Transverse colon (tissue), 4 donors: ENCODE measurements around the gene CCN2. TPM values are rescaled to one million over a fixed set of nuclear protein-coding genes. Genes with fewer than 3 reads are reported as not detected.

Experiments used
- DNase-seq: peaks from one replicate; pipeline ENCODE4 v3.0.0-alpha.2; 2019
- H3K27ac ChIP-seq, 4 donors: fragments of 200-600 bp; sonication (generic); 2 replicates each; pipeline ENCODE4 v1.5.1; 2016 to 2018; ENCODE audit warnings: inconsistent platforms in 4 of 4
- H3K27me3 ChIP-seq: fragments of 200-600 bp; sonication (generic); 2 replicates; pipeline ENCODE4 v1.5.1; 2017; ENCODE audit warnings: inconsistent platforms
- H3K36me3 ChIP-seq, 4 donors: fragments of 200-600 bp; sonication (generic); 2 replicates each; pipeline ENCODE4 v1.5.1; 2017 to 2019; ENCODE audit warnings: inconsistent platforms in 4 of 4
- H3K4me1 ChIP-seq, 4 donors: fragments of 200-600 bp; sonication (generic); 2 replicates each; pipeline ENCODE4 v1.5.1; 2017 to 2020; ENCODE audit warnings: inconsistent platforms in 4 of 4
- H3K4me3 ChIP-seq, 4 donors: fragments of 200-600 bp; sonication (generic); 1 replicate in 1 of 4; 2 replicates in 3 of 4; pipeline versions ENCODE4 v1.5.1 to v1.6.1; 2017 to 2019; ENCODE audit warnings: inconsistent platforms in 4 of 4
- H3K9me3 ChIP-seq, 2 donors: fragments of 200-600 bp; sonication (generic); 2 replicates each; pipeline ENCODE4 v1.5.1; 2017 to 2019; ENCODE audit warnings: inconsistent platforms in 2 of 2
- EP300 ChIP-seq: sonication (generic); formaldehyde crosslinking; IDR thresholded peaks from one replicate; pipeline ENCODE4 v1.6.1; 2017; ENCODE audit warnings: antibody characterized with exemption, low read depth
- POLR2A ChIP-seq: fragments of 450-650 bp; IDR thresholded peaks from one replicate; pipeline ENCODE4 v1.6.1; 2016; ENCODE audit warnings: antibody characterized with exemption, mild to moderate bottlenecking, moderate library complexity
- POLR2AphosphoS5 ChIP-seq, 3 donors: sonication (generic); formaldehyde crosslinking; IDR thresholded peaks; one replicate each; pipeline ENCODE4 v1.6.1; 2016; ENCODE audit warnings: antibody characterized with exemption in 3 of 3
- WGBS, 2 donors: methylation state at CpG; one replicate each; pipeline ENCODE4 v1.1.5; 2018; ENCODE audit warnings: low coverage in 1 of 2; 5-methylcytosine and 5-hydroxymethylcytosine counted together
- in situ Hi-C, 4 donors: fragments of 200-750 bp; cut with MboI; loops; one replicate each; pipeline versions ENCODE4 v1.15.0 to v1.15.1; 2017; ENCODE audit warnings: low sequenced_read_pairs in 3 of 4, low pct_ligation_motif_present in 1 of 4, low pct_unique_long_range_greater_than_20kb in 1 of 4
- intact Hi-C: fragments of 100-400 bp; cut with DNase I; formaldehyde crosslinking; loops from one replicate; pipeline ENCODE4 v1.15.1; 2023; ENCODE audit warnings: low total_unique reads
- total RNA-seq, 4 donors: library from RNA; depleted of rRNA; stranded (reverse); fragments of >200 nt; gene quantifications; one replicate each; pipeline ENCODE4 v1.1.0, GENCODE V29; 2016
- TF ChIP-seq, protein P1 (sequence below), 5 experiments: fragments of 200-600 bp in 3 of 5; fragments of 450-650 bp in 2 of 5; sonication (generic) in 3 of 5; IDR thresholded peaks; 1 replicate in 2 of 5; 2 replicates in 3 of 5; pipeline ENCODE4 v1.5.1; 2016 to 2017; ENCODE audit warnings: antibody characterized with exemption in 5 of 5, inconsistent platforms in 3 of 5, mild to moderate bottlenecking in 2 of 5, moderate library complexity in 1 of 5

Gene CCN2, protein sequence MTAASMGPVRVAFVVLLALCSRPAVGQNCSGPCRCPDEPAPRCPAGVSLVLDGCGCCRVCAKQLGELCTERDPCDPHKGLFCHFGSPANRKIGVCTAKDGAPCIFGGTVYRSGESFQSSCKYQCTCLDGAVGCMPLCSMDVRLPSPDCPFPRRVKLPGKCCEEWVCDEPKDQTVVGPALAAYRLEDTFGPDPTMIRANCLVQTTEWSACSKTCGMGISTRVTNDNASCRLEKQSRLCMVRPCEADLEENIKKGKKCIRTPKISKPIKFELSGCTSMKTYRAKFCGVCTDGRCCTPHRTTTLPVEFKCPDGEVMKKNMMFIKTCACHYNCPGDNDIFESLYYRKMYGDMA
- total RNA-seq, result 100 to 1,000 TPM in 1 of 4 donors, 10 to 100 TPM in 3; 37.0 to 146 (median 58.0) TPM

DNA sequence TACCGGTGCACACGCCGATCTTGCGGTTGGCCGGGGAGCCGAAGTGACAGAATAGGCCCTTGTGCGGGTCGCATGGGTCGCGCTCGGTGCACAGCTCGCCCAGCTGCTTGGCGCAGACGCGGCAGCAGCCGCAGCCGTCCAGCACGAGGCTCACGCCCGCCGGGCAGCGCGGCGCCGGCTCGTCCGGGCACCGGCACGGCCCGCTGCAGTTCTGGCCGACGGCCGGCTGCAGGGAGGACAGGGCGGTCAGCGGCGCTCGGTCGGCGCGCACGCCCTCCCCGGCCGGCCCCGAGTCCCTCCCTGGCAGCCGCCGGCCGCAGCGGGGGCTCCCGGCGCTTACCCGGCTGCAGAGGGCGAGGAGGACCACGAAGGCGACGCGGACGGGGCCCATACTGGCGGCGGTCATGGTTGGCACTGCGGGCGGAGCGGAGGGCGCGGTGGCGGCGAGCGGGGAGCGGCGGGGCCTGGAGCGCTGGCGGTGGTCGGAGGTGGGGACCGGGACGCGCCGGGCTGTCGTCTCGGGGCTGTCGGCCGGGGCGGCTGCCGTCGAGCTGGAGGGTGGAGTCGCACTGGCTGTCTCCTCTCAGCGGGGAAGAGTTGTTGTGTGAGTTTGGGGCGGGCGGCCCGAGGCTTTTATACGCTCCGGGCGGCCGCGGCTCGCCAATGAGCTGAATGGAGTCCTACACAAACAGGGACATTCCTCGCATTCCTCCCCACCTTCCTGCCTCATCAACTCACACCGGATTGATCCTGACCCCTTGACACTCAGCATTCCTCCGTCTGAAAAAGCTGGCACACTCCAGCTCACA is at the start of gene CCN2:
TSS of gene CCN2 (minus strand) at position 606 of the 809 bp plus-strand sequence. CDS start at position 406, 200 bp downstream.
- in situ Hi-C loops (no loop called here), intact Hi-C loops (no loop called here)
- H3K27ac ChIP-seq, result peak within 1 kb of the TSS; percentile 95 to 97 (median 96)
- DNase-seq, result peak; percentile 84
- no peaks in the 10 kb centered on the region for H3K9me3 ChIP-seq
- H3K4me3 ChIP-seq, result peak within 1 kb of the TSS; percentile 68 to 83 (median 81)
- 2 to 3% methylated on average over 12 to 23 of the region's 97 CpGs for WGBS, 2 donors
- no peaks in the 10 kb centered on the region for H3K36me3 ChIP-seq
- H3K27me3 ChIP-seq, result no peaks in the 10 kb centered on the region
- peaks cover 4 to 40% (median 19%) of the 10 kb centered on the region in 4 donors for H3K4me1 ChIP-seq
- TF ChIP-seq, protein P1, sequence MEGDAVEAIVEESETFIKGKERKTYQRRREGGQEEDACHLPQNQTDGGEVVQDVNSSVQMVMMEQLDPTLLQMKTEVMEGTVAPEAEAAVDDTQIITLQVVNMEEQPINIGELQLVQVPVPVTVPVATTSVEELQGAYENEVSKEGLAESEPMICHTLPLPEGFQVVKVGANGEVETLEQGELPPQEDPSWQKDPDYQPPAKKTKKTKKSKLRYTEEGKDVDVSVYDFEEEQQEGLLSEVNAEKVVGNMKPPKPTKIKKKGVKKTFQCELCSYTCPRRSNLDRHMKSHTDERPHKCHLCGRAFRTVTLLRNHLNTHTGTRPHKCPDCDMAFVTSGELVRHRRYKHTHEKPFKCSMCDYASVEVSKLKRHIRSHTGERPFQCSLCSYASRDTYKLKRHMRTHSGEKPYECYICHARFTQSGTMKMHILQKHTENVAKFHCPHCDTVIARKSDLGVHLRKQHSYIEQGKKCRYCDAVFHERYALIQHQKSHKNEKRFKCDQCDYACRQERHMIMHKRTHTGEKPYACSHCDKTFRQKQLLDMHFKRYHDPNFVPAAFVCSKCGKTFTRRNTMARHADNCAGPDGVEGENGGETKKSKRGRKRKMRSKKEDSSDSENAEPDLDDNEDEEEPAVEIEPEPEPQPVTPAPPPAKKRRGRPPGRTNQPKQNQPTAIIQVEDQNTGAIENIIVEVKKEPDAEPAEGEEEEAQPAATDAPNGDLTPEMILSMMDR (IDR thresholded peaks at IDR 0.05), result peak in 1 of 5 experiments; percentile 38
- no peak for TF ChIP-seq EP300
- TF ChIP-seq POLR2A, result peak; percentile 88
- TF ChIP-seq POLR2AphosphoS5 (IDR thresholded peaks at IDR 0.05), result peak; percentile 88 to 97 (median 95)

DNA sequence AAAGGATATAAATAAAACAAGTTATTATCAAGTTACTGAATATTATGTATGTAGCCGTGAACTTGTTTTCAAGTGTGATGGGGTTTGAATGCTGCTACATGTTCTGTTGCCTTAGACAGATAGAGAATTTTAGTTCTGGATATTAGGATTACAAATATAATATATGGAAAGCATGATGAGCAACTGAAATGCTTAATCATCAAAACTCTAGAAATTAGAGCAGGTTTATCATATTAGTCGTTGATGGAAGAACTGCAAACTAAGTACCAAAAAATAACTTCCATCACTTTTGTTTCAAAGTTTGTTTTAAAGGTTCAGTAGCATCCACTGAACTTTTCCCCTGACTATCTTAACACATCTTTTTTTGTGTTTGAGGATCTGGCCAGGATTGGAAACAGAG is 49.1 kb upstream of the CCN2 start:
- DNase-seq, result no peak
- Histone ChIP-seq H3K9me3 (peaks cover 8% of the 10 kb centered on the region in 2 donors), H3K4me3 (no peak overlapping the region), H3K4me1 (peaks cover 0 to 19% (median 7%) of the 10 kb centered on the region in 4 donors), H3K27ac (no peak overlapping the region), H3K27me3 (no peaks in the 10 kb centered on the region), H3K36me3 (no peaks in the 10 kb centered on the region)
- intact Hi-C loops, result no loop called here
- in situ Hi-C loops, result no loop called here
- TF ChIP-seq, protein P1 (IDR thresholded peaks at IDR 0.05), result no peak
- TF ChIP-seq POLR2AphosphoS5 (IDR thresholded peaks at IDR 0.05), result no peak
- TF ChIP-seq POLR2A, result no peak
- no peak for TF ChIP-seq EP300
- WGBS, 2 donors, result 86 to 93% methylated on average over 2 of the region's 2 CpGs

DNA sequence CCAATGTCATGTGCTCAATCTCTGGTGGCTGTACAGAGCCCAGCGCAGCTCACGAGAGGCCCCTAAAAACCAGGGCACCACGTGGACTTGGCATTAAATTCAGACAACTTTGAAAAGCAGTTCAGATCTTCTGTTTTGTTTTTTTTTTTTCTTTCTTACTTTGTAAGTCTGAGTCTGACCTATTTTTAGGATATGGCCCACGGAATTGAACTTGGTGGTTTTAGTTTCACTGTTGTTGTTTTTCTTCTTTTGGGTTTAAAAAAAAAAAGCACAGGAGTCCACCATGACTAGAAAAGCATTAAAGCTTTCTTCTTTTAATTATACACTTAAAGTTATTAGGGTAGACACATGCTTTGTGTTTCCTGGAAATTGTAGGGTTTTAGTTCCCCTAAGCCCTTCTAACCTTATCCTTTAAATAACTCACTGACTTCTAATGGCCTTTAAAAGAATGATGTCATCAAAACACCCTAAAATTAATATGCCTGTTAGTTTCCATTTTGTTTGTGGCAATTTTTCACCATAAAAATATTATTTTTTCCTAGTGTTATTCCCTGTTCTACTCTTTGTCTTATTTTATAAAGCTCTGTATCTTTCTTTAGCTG is 48.5 kb upstream of the CCN2 start:
- H3K27me3 ChIP-seq, result no peaks in the 10 kb centered on the region
- H3K4me3 ChIP-seq, result no peak overlapping the region
- DNase-seq, result no peak
- intact Hi-C loops, result no loop called here
- H3K27ac ChIP-seq, result peak overlapping the region in 3 of 4 donors; percentile 6 to 40 (median 25)
- 61 to 71% methylated on average over 4 of the region's 4 CpGs for WGBS, 2 donors
- H3K36me3 ChIP-seq, result no peaks in the 10 kb centered on the region
- H3K9me3 ChIP-seq, result peaks cover 8% of the 10 kb centered on the region in 2 donors
- in situ Hi-C loops, result no loop called here
- peaks cover 0 to 12% (median 2%) of the 10 kb centered on the region in 4 donors for H3K4me1 ChIP-seq
- TF ChIP-seq, protein P1 (IDR thresholded peaks at IDR 0.05), result no peak
- TF ChIP-seq POLR2A, result no peak
- TF ChIP-seq POLR2AphosphoS5 (IDR thresholded peaks at IDR 0.05), result no peak
